ENCODE measurements around the gene ASAP2.

GRCh38 chr2:9422321-9423099, 215.9 kb downstream of the ASAP2 start:
- TF ChIP-seq, protein P1, sequence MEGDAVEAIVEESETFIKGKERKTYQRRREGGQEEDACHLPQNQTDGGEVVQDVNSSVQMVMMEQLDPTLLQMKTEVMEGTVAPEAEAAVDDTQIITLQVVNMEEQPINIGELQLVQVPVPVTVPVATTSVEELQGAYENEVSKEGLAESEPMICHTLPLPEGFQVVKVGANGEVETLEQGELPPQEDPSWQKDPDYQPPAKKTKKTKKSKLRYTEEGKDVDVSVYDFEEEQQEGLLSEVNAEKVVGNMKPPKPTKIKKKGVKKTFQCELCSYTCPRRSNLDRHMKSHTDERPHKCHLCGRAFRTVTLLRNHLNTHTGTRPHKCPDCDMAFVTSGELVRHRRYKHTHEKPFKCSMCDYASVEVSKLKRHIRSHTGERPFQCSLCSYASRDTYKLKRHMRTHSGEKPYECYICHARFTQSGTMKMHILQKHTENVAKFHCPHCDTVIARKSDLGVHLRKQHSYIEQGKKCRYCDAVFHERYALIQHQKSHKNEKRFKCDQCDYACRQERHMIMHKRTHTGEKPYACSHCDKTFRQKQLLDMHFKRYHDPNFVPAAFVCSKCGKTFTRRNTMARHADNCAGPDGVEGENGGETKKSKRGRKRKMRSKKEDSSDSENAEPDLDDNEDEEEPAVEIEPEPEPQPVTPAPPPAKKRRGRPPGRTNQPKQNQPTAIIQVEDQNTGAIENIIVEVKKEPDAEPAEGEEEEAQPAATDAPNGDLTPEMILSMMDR (IDR thresholded peaks at IDR 0.05; ENCODE audit: borderline replicate concordance, extremely low read depth, low read length, poor library complexity, severe bottlenecking), result peak; percentile 16
- TF ChIP-seq EZH2 (IDR thresholded peaks at IDR 0.05; ENCODE audit: borderline replicate concordance, low read depth, low read length, severe bottlenecking), result no peak
